Stimulated activated CD8-positive, alpha-beta memory T cell treated with anti-CD3 and anti-CD28 coated beads, Interleukin-12 subunit alpha, Interleukin-12 subunit beta, amount 100 ng/mL, for 1 hour (primary cell): ENCODE measurements around the gene MYL12B.
"Not testable (repeated sequence)": the region's sequence is repeated elsewhere in the genome, so short reads cannot be mapped to it uniquely, and the experiment has no call there.

ENCODE experiments used
- DNase-seq: peaks from one replicate; pipeline ENCODE4 v3.0.0-alpha.2; 2020; ENCODE audit warnings: low read depth

The MYL12B gene

DNA sequence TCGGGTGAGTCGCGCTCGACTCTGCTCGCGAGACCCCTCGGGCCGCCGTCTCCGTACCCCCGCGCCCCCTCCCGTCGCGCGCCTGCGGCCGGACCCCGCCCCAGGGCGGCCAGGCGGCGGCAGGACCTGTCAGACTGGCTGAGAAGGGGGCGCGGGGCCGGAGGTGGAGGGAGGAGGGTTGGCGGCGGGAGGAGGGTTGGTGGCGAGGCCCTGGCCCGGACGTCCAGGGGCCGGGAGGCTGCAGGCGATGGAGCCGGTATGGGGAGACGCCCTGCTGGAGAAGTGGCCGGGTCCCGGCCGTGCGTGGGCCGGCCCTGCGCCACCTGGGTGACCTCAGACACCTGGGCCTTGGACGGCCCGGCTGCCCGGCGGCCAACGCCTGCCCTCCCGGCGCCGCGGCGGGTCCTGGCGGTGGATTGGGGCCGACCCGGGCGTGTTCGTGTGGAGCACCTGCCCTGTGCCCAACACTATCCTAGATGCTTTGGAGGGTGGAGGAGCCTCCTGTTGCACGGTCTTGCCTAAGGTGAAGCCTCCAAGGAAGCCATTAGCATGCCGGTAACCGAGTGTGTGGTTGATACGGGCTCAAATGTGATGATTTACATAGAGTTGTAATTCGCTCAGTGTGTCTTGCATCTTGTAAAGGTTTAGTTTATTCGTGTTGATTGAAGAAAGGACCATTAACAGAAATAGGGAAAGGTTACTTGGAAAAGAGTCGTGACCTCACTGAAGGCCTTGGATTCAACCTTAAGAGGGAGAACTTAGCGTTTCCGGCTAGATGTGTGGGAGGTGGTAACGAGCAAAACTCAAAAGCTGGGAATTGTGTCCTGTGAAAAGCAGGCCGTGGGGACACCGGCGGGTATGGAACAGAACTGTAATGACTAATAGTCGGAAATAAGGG, 550 bp downstream of the MYL12B start:
- no peak for DNase-seq

DNA sequence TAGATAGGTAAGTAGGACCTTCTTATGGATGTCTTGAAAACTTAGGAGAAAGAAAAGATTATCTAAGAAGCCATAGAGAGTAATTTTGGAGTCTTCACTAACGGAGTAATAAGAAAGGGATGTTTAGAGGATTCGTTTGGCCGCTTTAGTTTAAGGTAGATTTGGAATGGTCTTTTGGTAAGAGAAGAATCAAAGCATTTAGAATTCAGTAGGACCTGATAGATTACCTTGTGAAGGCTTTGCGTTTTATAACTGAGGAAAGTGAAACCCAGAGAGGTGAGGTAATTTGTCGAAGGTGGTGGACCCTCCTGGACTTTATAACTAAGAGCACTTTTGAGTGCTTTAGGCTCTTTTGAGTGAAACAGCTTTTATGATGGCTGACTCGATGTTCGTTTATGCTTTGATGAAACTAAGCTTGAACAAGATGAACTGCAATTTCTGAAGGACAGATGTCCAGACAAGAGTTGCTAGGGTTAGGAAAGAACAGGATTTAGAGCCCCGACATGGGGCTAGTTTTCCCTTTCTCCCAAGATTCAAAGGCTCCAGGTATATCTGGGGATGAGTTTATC, 1.3 kb downstream of the MYL12B start:
- no peak for DNase-seq

DNA sequence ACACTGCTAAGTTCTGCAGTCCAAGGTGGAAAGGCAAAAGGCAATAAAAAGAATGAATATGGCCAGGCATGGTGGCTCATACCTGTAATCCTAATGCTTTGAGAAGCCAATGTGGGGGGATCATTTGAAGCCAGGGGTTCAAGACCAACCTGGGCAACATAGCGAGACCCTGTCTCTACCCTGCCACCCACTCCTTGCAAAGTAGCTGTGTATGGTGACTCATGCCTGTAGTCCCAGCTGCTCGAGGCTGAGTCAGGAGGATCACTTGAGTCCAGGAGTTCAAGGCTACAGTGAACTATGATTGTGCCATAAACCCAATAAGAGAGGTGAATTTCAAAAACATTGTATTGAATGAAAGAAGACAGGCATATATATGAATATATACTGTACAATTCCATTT, 2.4 kb downstream of the MYL12B start:
- DNase-seq: no peak

DNA sequence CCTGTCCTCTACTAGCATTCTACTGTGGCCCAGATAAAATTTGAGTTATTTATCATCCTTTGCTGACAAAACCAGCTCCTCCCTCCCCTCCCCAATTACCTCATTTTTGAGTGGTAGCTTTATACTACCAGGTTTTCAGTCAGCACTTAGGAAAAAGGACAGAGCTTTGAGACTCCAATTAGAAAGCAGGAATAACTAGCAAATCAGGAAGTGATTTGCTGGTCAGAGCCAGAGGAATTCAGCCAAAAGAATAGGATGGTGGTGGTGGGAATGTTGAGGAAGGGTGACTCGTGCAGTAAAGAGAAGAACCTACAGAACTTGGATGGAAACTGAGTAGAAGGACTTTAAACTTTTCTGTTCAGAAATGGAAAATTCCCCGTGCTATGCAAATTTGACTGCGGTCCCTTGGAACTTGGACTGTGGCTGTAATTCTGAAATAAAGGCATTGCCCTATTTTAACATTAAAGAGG, 3.7 kb downstream of the MYL12B start:
- no peak for DNase-seq

DNA sequence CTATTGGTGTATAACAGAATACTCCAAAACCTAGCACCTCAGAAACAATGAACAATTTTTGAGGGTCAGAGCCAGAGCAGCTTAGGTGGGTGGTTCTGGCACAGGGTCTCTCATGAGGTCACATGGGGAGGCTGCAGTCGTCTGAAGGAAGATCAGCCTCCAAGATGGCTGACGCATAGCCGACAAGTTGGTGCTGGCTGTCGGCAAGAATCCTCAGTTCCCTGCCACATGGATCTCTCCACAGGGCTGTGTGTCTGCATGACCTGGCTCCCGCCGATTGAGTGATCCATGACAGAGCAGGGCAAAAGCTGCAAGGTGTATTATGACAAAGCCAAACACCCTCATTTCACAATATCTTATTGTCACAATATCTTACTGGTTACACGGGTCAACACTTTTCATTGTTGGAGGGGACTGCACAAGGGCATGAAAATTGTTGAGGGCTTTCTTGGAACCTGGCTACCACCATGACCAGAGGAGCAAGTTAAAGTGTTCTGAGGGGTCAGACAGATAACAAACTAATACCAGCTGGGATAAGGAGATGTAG, 4.2 kb downstream of the MYL12B start:
- DNase-seq: no peak

DNA sequence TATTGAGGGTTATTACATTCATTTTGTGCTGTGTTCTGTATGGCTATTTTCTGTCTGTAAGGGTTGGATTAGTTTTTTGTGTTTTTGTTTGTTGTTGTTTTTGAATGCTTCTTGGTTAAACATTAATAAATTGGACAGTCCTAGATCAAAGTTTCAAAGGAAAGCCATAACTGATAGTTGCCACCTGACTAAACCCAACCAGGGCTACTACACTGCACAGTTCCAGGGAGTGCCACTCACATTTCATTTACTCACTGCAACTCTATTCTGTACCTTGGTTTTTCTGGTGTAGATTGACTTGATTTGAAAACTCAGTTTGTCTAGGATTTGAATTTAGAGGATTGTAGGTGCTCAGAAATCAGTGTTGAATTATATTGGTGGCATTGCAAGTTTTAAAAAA, 6.4 kb downstream of the MYL12B start:
- DNase-seq: no peak

DNA sequence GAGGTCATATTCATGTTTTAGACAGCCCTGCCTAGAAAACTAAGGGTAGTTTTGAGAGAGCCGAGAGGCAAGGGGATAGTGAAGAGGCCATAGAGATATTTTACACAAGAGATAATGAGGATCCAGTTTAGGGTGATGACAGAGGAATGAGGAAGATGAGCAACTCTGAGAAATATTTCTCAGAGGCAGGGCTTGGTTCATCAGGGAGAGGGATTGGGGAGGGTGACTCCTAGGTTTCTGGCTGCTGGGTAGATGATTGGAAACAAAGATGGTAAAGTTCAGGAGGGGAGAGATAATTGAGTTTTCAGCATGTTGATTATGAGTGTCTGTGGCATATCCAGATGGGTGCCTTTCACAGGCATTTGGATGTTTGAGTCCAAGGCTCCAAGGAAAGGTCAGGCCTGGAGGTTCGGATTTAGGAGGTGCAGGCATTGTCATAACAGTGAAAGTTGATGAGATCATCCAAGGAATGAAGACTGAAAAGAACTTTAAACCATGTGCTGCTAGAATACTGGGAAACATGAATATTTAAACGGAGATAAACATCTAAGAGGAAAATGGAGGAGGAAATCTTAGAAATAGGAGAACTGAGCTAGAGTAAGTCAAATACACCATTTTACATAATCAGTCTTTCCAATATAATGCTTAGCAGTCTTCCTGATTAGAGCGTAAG, 7.4 kb downstream of the MYL12B start:
- DNase-seq: no peak

DNA sequence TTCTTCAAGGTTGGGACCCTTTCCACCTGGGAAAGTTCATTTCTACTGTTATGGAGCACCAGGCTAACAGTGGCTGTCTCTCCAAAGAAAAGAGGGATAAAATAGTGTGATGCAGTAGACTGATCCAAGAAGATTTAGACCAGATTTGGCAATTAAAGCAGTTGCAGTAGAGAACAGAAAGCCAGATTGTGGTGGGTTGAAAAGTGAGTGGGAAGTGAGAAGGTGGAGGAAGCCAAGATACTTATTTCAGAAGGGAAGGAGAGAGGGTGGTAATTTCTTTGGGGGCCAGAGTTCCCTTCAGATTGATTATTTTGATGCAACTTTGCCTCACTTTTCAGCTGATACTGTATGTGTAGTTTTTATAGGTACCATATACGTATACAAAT, 8.0 kb downstream of the MYL12B start:
- DNase-seq: no peak

DNA sequence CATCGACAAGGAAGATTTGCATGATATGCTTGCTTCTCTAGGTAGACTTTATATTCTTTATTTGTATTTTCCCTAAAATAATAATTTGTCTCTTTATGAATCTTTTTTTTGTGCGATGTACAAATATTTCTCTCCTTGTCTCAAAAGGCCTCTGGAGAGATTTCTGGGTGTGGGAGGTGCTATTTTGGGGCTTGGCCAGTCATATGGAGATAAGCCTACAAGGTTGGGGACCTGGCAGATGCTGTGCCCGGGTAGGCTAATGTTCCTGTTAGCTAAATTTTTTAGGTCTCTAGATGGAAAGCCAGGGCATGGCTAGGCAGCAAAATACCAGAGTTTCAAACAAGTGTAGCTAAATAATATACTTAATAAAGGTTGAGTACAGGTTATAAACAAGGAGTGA, 11.1 kb downstream of the MYL12B start:
- no peak for DNase-seq

DNA sequence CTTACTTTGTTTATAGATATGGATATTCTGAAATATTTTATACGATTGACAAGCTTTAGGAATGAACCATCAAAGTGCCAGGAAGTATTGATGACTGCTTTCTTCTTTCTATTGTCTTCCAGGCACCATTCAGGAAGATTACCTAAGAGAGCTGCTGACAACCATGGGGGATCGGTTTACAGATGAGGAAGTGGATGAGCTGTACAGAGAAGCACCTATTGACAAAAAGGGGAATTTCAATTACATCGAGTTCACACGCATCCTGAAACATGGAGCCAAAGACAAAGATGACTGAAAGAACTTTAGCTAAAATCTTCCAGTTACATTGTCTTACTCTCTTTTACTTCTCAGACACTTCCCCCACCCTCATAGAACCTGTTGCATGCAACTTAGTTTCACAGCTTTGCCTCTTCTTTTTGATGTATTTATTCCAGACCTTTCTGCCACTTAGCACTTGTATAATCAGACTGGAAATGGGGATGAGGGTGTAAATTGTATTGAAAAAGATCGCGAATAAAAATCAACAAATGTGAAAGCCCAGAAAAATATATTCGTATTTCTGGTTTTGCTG, 15.8 kb downstream of the MYL12B start:
- not testable (repeated sequence) for DNase-seq

DNA sequence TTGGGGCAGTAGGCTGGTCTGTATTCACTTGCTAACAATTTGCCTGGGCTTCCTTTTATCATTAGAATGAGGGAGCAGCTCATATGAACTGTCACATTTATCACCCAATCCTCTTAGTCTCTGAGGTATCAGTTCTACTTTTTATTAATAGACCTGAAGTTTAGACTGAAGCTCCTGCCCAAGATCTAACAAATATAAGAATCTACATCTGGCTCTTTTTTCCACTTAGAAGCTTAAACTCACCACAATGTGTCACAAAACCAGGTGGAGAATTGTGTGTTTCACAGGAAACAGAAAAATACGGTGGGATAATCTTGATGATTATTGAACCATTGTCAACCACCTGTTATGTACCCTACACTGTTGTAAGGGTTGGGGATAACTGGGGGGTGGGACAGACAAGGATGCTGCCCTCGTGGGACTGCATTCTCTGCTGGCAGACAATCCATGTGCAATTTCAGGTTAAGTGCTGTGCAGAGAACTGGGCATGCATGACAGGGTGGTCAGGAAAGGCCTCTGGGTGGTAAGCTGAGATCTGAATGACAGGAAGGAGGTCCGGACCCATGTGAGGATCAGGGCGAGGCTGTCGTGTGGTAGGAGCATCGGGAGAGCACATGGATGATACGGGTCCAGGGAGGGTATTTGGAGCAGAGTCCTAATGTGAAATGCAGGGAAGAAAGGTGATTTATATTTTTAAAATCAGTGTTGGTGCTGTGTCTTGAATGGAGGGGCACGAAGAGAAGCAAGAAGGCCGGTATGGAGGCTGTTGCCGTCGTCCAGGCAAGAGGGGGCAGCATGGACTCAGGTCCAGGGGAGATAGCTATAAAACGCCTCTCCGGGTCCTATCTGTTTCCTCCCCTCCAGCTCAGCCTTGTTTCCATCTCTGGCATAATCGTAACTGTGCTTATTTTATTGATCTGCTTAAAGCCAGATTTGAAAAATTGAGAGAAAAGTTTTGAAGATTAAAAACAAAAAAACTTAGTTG, 17.6 kb downstream of the MYL12B start:
- DNase-seq: no peak

DNA sequence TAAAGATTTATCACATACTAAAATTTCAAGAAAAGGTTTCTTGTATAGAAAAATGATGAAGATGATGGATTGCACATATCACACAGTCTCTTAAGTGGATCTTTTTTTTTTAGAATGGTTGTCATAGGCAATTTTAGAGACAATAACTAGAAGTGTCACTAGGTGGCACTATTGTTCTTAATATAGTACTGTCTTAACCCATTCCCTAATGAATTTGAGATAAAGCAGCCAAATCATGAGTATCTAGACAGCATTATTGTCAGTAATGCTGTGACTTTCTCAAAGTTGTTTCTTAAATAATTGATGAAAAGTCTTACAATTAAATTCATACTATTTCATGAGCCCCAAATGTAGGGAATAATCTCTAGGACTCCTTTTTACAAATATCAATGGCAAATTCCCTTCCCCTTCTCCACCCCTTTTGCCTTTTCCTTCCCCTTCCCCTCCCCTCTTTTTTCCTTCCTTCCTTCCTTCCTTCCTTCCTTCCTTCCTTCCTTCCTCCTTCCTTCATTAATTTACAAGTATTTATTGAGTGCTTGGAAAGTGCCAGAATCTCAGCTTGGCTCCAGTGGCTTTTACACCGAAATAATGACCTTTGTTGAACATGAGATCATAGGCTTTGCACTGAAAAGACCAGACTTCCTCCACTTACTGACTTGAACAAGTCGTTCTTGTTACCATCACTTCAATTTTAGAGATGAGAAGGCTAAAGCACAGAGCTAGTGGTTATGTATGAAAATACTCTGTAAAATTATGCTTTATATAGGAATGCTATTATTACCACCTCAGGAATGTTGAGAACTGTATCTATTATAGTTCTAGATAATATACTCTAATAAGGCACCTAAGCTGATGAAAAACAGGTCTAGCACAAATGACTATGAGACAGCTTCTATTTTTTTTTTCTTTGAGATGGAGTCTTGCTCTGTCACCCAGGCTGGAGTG, 19.8 kb downstream of the MYL12B start:
- no peak for DNase-seq

DNA sequence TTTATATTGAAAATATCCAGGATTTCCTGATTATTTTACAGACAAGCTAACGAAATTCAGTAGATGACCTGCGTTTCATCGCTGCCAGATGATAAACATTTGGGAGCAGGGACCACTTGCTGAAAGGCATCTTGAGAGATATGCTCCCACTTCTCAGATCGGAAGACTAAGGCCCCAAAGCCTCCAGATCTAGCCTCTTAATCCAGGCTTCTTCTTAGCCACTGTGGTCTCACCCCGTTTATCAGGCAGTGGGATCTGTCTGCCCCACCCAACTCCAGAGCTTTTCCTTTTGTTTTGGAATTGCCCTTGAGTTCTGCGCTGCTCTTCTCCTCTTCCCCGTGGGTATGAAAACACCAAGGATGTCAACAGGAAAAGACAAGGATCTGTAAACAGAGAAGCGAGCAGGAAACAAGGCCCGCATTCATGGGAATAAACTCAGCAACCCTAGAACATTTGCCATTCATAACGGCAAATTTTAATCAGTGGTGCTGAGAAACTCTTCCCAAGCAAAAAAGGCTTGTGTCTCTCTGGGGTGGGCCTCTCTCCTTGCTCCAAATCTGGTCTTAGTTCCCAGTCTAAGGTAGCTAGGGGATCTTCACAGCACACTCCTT, 21.4 kb downstream of the MYL12B start:
- DNase-seq: no peak

DNA sequence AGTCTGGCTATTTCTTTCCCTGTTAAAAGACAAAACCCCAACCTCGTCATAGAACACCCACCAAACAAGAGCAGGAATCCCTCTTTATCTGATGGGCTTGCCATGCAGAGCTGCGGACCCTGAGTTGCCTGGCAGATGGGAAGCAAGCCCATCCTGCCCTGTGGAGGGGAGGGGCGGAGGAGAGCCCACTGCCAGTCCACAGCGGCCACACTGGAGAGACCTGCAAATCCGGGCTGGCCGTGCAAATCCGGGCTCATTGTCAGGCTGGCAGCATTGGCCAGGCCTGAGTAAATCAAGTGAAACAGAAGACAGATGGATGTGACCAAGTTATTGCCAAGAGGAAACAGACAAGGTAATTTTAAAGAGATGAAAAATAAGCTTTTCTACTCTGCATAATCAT, 22.0 kb downstream of the MYL12B start:
- no peak for DNase-seq

DNA sequence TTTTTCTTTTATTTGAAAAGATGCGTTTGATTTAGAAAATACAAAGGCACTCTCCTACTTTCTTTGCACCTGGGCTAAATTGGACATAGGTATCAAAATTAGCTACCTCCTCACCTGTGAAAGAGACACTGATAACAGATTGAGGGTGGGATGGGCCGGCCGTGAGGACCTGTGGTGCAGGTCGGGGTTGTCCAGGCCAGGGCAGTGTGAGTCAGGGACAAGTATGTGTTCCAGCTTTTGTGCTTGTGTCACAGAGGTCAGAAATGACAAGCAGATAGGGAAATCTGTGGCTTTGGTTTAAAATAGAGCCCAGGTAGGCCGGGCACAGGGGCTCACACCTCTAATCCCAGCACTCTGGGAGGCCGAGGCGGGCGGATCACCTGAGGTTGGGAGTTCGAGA, 22.6 kb downstream of the MYL12B start:
- DNase-seq: no peak

DNA sequence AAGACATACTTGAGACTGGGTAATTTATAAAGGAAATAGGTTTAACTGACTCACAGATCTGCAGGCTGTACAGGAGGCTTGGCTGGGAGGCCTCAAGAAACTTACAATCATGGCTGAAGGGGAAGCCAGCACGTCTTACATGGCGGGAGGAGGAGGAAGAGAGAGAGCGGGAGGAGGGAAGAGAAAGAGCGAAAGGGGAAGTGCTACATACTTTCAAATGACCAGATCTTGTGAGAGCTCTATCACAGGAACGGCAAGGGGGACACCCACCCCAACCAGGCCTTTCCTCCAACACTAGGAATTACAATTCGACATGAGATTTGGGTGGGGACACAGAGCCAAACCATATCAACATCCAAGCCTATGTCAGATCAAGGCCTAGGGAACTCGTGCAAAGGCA, 24.2 kb downstream of the MYL12B start:
- no peak for DNase-seq

DNA sequence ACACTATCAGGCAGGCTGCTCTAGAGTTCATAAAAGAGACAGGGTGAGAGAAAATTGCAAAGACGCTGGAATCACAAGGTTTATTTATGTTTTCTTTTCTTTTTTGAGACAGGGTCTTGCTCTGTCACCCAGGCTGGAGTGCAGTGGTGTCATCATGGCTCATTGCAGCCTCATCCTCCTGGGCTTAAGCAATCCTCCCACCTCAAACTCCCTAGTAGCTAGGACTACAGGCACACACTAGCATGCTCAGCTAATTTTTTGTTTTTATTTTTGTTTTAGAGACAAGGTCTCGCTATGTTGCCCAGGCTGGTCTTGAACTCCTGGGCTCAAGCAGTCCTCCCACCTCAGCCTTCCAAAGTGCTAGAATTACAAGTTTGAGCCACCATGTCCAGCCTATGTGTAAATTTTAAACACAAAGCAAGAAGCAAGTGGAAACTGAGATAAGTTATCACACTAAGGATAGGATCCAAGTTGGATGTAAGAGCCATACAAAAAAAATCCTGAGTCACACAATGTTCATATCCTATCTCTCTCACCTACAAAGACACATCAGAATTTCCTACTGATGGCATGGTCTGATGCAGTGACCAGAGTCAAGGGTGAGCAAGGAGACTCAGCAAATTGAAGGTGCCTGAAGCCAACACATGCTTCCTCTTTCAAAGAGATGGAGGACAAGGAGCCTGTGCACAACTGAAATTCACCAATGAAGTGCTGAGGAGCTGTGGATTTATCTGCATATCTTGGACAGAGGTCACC, 31.4 kb downstream of the MYL12B start:
- no peak for DNase-seq

DNA sequence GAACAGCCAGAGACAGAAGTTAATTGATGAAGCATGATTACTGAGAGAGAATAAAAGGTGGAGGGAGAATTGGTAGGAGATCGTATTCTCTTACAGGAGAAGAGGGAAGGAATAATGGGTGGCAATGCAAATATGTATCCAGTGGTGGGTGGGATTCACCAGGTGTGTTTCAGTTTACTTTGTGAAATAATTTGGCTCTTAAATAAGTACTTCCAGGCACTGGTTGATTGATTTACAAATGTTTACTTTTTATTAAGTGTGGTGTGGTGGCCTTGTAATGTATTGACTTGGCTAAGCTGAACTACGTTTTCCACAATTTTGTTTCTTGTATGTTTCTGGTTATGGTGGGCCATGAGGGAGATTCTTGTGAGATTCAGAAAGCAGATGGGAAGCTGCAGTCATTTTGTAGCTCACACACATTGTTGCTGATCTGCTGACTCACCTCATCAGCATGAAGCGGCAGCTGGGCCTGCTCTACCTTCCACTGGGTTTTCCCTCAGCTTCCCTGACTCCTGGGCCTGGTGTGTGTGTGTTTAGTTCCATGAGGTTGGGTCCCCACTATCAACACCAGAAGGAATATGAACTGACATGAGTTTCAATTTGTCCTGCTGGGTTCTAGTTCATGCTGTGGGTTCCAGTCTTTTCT, 32.6 kb downstream of the MYL12B start:
- no peak for DNase-seq
